H9 (cell line): ENCODE results near the gene TPM2. TPM values are rescaled to one million over a fixed set of nuclear protein-coding genes. Genes with fewer than 3 reads are reported as not detected.

Experiments
- DNase-seq: peaks from one replicate; pipeline ENCODE4 v3.0.0-alpha.2; 2017
- H2AFZ ChIP-seq: one replicate; pipeline ENCODE4 v1.6.1; 2013; ENCODE audit warnings: mild to moderate bottlenecking, low read length, control low read depth, moderate library complexity
- H2AK5ac ChIP-seq: 2 replicates; pipeline ENCODE4 v1.6.1; 2013; ENCODE audit warnings: low read length, control low read depth, mixed read lengths; ENCODE audit not compliant: insufficient read length
- H2BK120ac ChIP-seq: one replicate; pipeline ENCODE4 v1.6.1; 2013; ENCODE audit warnings: low read depth, mild to moderate bottlenecking, low read length, control low read depth, inconsistent platforms; ENCODE audit not compliant: poor library complexity, severe bottlenecking
- H2BK12ac ChIP-seq: 2 replicates; pipeline ENCODE4 v1.6.1; 2013; ENCODE audit warnings: low read length, control low read depth, mixed read lengths, low read depth; ENCODE audit not compliant: insufficient read length
- H2BK15ac ChIP-seq: 2 replicates; pipeline ENCODE4 v1.6.1; 2013; ENCODE audit warnings: low read depth, low read length, control low read depth
- H2BK20ac ChIP-seq: one replicate; pipeline ENCODE4 v1.6.1; 2013; ENCODE audit warnings: low read depth, mild to moderate bottlenecking, low read length, control low read depth, inconsistent platforms; ENCODE audit not compliant: poor library complexity, severe bottlenecking
- H2BK5ac ChIP-seq: 2 replicates; pipeline ENCODE4 v1.6.1; 2013; ENCODE audit warnings: low read length, control low read depth, mixed read lengths; ENCODE audit not compliant: insufficient read length
- H3K14ac ChIP-seq: 2 replicates; pipeline ENCODE4 v1.6.1; 2013; ENCODE audit warnings: low read length, control low read depth; ENCODE audit not compliant: insufficient read depth
- H3K18ac ChIP-seq: 2 replicates; pipeline ENCODE4 v1.6.1; 2013; ENCODE audit warnings: low read depth, mild to moderate bottlenecking, mixed read lengths, low read length, control low read depth; ENCODE audit not compliant: insufficient read length
- H3K23ac ChIP-seq: 2 replicates; pipeline ENCODE4 v1.6.1; 2013; ENCODE audit warnings: low read length, control low read depth, mixed read lengths, low read depth; ENCODE audit not compliant: insufficient read length
- H3K23me2 ChIP-seq: 2 replicates; pipeline ENCODE4 v1.6.1; 2013; ENCODE audit warnings: low read depth, mild to moderate bottlenecking, mixed read lengths, low read length, control low read depth; ENCODE audit not compliant: insufficient read length, poor library complexity, severe bottlenecking
- H3K27ac ChIP-seq: 2 replicates; pipeline ENCODE4 v1.5.1; 2013; ENCODE audit warnings: low read length, control low read depth, mixed read lengths, low read depth; ENCODE audit not compliant: insufficient read length
- H3K27me3 ChIP-seq: 2 replicates; pipeline ENCODE4 v1.6.1; 2013; ENCODE audit warnings: low read length, control low read depth, inconsistent platforms; ENCODE audit not compliant: insufficient read depth
- H3K4ac ChIP-seq: 2 replicates; pipeline ENCODE4 v1.6.1; 2013; ENCODE audit warnings: low read depth, mild to moderate bottlenecking, control low read depth, inconsistent platforms, low read length, moderate library complexity
- H3K4me1 ChIP-seq: 2 replicates; pipeline ENCODE4 v1.6.1; 2013; ENCODE audit warnings: low read length, control low read depth, inconsistent platforms; ENCODE audit not compliant: insufficient read depth
- H3K4me2 ChIP-seq: 2 replicates; pipeline ENCODE4 v1.6.1; 2013; ENCODE audit warnings: low read length, control low read depth, mixed read lengths; ENCODE audit not compliant: insufficient read length, insufficient read depth
- H3K56ac ChIP-seq: 2 replicates; pipeline ENCODE4 v1.6.1; 2013; ENCODE audit warnings: low read depth, mild to moderate bottlenecking, mixed read lengths, low read length, control low read depth; ENCODE audit not compliant: insufficient read length
- H3K79me1 ChIP-seq: 2 replicates; pipeline ENCODE4 v1.6.1; 2013; ENCODE audit warnings: low read depth, mild to moderate bottlenecking, moderate library complexity, low read length, control low read depth, inconsistent platforms; ENCODE audit not compliant: insufficient read depth, poor library complexity, severe bottlenecking
- H3K79me2 ChIP-seq: 2 replicates; pipeline ENCODE4 v1.6.1; 2013; ENCODE audit warnings: low read length, control low read depth, inconsistent platforms; ENCODE audit not compliant: insufficient read depth
- H3K9ac ChIP-seq: 2 replicates; pipeline ENCODE4 v1.6.1; 2013; ENCODE audit warnings: low read length, control low read depth, mixed read lengths; ENCODE audit not compliant: insufficient read length; ENCODE audit errors: extremely low read depth
- H3K9me3 ChIP-seq: one replicate; pipeline ENCODE4 v1.6.1; 2013; ENCODE audit warnings: low read depth, low read length, inconsistent platforms; ENCODE audit not compliant: control insufficient read depth
- H3T11ph ChIP-seq: one replicate; pipeline ENCODE4 v1.6.1; 2013; ENCODE audit warnings: mild to moderate bottlenecking, low read length, control low read depth, inconsistent platforms
- H4K20me1 ChIP-seq: one replicate; pipeline ENCODE4 v1.6.1; 2013; ENCODE audit not compliant: control insufficient read depth, insufficient read length, insufficient read depth
- H4K5ac ChIP-seq: 2 replicates; pipeline ENCODE4 v1.6.1; 2013; ENCODE audit warnings: low read depth, mild to moderate bottlenecking, mixed read lengths, low read length, control low read depth; ENCODE audit not compliant: insufficient read length
- H4K8ac ChIP-seq: replicated peaks from 2 replicates; pipeline ENCODE4 v1.6.1; 2013; ENCODE audit warnings: low read length, control low read depth, mixed read lengths, low read depth; ENCODE audit not compliant: insufficient read length
- H4K91ac ChIP-seq: 2 replicates; pipeline ENCODE4 v1.6.1; 2013; ENCODE audit warnings: low read depth, mild to moderate bottlenecking, moderate library complexity, mixed read lengths, low read length, control low read depth; ENCODE audit not compliant: insufficient read length
- H3K27ac Mint-ChIP-seq, 3 experiments: 2 replicates in 2 of 3; 3 replicates in 1 of 3; pipeline ENCODE4 v1.8.0; 2020 to 2021; ENCODE audit warnings: mixed read lengths in 3 of 3, mild to moderate bottlenecking in 1 of 3, moderate library complexity in 1 of 3
- H3K27me3 Mint-ChIP-seq: 2 replicates; pipeline ENCODE4 v1.8.0; 2021; ENCODE audit warnings: low read depth, mild to moderate bottlenecking, moderate library complexity, mixed read lengths
- H3K36me3 Mint-ChIP-seq, 3 experiments: 2 replicates in 2 of 3; 3 replicates in 1 of 3; pipeline ENCODE4 v1.8.0; 2020 to 2021; ENCODE audit warnings: low read depth in 3 of 3, mixed read lengths in 3 of 3; ENCODE audit not compliant: insufficient read depth in 1 of 3
- H3K4me1 Mint-ChIP-seq, 2 experiments: 2 replicates each; pipeline ENCODE4 v1.8.0; 2020; ENCODE audit warnings: mixed read lengths in 2 of 2
- H3K4me3 Mint-ChIP-seq, 2 experiments: 2 replicates in 1 of 2; 3 replicates in 1 of 2; pipeline ENCODE4 v1.8.0; 2020 to 2021; ENCODE audit warnings: mild to moderate bottlenecking in 2 of 2, mixed read lengths in 2 of 2, moderate library complexity in 1 of 2
- H3K9me3 Mint-ChIP-seq, 2 experiments: 2 replicates in 1 of 2; 3 replicates in 1 of 2; pipeline ENCODE4 v1.8.0; 2020; ENCODE audit warnings: mild to moderate bottlenecking in 2 of 2, mixed read lengths in 2 of 2, moderate library complexity in 1 of 2
- WGBS: extraction: QIAGEN DNeasy Blood & Tissue Kit; methylation state at CpG from one replicate; pipeline ENCODE4 v1.1.7; 2013; ENCODE audit warnings: missing lambda C conversion rate, low lambda C conversion rate, mixed read lengths; ENCODE audit not compliant: insufficient read length; ENCODE audit errors: extremely low coverage; 5-methylcytosine and 5-hydroxymethylcytosine counted together
- total RNA-seq: library from RNA; stranded (reverse); gene quantifications from 2 replicates; pipeline ENCODE4 v1.2.1, GENCODE V29; 2021
- TF ChIP-seq, protein P1 (sequence below): fragments of 200-600 bp; sonication (generic); conservative IDR thresholded peaks from 3 replicates; pipeline ENCODE4 v1.8.0; 2021; ENCODE audit warnings: antibody characterized with exemption, mild to moderate bottlenecking

The TPM2 gene
- total RNA-seq, 1 experiment from 2014 or later: 225 TPM

DNA sequence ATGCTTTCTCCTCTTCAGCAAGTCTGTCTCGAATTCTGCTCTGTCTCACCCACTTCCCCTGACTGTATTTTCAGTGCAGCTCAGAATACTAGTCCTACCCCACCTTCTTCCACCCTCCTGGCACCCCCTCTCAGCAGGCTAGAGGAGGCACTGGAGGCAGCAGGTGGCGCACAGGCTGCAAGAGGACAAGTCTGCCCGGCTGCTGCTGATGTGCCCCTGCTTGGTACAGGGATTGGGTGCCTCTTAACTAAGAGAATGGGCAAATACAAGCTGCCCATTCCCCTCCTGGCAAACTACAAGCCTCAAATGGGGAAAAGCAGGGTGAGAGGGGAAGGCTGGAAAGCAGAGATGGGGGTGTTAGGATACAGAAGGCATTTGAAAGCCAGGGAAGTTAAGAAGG, 37.2 kb upstream of the TPM2 start:
- no peak overlapping the region for H3K4ac ChIP-seq
- no peak overlapping the region for H3K23ac ChIP-seq
- Mint-ChIP-seq H3K4me1 (peaks cover 6 to 7% of the 10 kb centered on the region in 2 experiments; a peak in 3 of 4 replicates), H3K27ac (peak overlapping the region in 2 of 3 experiments; percentile 41 to 83; a peak in 3 of 7 replicates), H3K36me3 (peaks cover 15 to 38% (median 31%) of the 10 kb centered on the region in 3 experiments; a peak in 6 of 7 replicates), H3K9me3 (no peaks in the 10 kb centered on the region), H3K27me3 (no peaks in the 10 kb centered on the region), H3K4me3 (peak overlapping the region in 1 of 2 experiments; percentile 56; a peak in 1 of 5 replicates)
- no peak overlapping the region for H2BK120ac ChIP-seq
- peak overlapping the region; percentile 25 for H2AK5ac ChIP-seq
- no peaks in the 10 kb centered on the region for H3K27me3 ChIP-seq
- no peaks in the 10 kb centered on the region for H3K9me3 ChIP-seq
- no peak overlapping the region for H4K5ac ChIP-seq
- H3K27ac ChIP-seq: no peak overlapping the region
- H4K91ac ChIP-seq: no peak overlapping the region
- no peak overlapping the region for H2AFZ ChIP-seq
- H2BK20ac ChIP-seq: no peak overlapping the region
- H3K4me1 ChIP-seq: peaks cover 25% of the 10 kb centered on the region; the same call in 1 of the 2 replicates
- peak overlapping the region; percentile 17 for H2BK12ac ChIP-seq
- no CpG with 5 or more reads among the region's 3 CpGs for WGBS
- no peak overlapping the region for H4K8ac ChIP-seq
- TF ChIP-seq, protein P1, sequence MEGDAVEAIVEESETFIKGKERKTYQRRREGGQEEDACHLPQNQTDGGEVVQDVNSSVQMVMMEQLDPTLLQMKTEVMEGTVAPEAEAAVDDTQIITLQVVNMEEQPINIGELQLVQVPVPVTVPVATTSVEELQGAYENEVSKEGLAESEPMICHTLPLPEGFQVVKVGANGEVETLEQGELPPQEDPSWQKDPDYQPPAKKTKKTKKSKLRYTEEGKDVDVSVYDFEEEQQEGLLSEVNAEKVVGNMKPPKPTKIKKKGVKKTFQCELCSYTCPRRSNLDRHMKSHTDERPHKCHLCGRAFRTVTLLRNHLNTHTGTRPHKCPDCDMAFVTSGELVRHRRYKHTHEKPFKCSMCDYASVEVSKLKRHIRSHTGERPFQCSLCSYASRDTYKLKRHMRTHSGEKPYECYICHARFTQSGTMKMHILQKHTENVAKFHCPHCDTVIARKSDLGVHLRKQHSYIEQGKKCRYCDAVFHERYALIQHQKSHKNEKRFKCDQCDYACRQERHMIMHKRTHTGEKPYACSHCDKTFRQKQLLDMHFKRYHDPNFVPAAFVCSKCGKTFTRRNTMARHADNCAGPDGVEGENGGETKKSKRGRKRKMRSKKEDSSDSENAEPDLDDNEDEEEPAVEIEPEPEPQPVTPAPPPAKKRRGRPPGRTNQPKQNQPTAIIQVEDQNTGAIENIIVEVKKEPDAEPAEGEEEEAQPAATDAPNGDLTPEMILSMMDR: no peak
- H3K18ac ChIP-seq: peak overlapping the region; percentile 50
- H3K9ac ChIP-seq: peak overlapping the region; percentile 6
- no peak overlapping the region for H3T11ph ChIP-seq
- DNase-seq: peak; percentile 53
- peaks cover 3% of the 10 kb centered on the region for H3K23me2 ChIP-seq
- peaks cover 6% of the 10 kb centered on the region for H3K79me2 ChIP-seq
- no peaks in the 10 kb centered on the region for H4K20me1 ChIP-seq
- no peak overlapping the region for H3K56ac ChIP-seq
- H3K4me2 ChIP-seq: no peak overlapping the region
- H2BK15ac ChIP-seq: no peak overlapping the region
- no peak overlapping the region; the same call in 1 of the 2 replicates for H3K14ac ChIP-seq
- no peak overlapping the region for H2BK5ac ChIP-seq
- H3K79me1 ChIP-seq: no peaks in the 10 kb centered on the region
